UCSD-AML1 (cell line): ENCODE measurements around the gene COX6B2.

Experiments
- DNase-seq: peaks from one replicate; lab custom pipeline; 2025; ENCODE audit not compliant: unreplicated experiment; lab: John Stamatoyannopoulos, UW

COX6B2 gene

DNA sequence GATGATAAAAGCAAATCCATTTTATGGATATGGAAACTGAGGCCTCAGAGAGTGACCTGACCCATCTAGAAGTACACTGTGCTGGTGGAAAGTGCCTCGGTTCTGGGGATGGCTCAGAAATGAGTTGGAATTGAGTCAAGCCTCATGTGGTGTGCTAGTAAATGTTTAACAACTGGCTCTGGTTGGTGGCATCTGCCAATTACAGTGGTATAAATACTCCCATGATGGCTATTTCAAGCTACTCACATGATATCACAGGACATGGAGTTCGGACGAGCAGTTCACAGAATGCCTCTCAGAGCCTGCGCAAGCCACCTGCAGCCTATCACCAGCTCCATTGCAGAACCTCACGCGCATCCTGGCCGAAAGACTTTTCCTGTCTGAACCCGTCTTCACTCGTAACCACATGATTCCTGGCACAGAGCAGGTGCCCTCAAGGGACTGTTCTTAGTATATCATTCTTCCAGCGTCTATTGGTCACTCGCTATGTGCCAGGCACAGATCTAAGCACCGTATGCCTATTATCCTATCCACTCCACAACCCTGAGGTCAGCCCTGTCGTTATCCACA lies 38.5 kb downstream of the COX6B2 start:
- DNase-seq, result no peak

DNA sequence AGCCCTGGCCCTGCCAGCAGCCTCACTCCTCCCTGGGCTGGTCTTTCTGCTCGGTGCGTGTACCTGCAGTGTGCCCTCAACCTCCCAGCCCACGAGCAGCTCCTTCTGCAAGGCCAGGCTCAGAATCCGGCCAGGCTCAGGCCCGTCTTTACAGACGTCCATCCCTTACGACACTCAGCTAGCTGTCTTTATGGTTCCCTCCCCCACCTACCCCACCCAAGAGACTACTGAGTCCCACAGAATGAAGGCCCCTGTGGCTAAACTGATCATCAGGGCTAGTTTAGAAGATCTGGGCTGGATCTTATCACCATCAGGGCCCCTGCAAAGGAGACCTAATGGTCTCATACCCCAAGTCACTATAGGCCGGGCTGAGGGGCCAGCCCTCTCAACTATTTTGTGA lies 40.1 kb downstream of the COX6B2 start:
- no peak for DNase-seq

DNA sequence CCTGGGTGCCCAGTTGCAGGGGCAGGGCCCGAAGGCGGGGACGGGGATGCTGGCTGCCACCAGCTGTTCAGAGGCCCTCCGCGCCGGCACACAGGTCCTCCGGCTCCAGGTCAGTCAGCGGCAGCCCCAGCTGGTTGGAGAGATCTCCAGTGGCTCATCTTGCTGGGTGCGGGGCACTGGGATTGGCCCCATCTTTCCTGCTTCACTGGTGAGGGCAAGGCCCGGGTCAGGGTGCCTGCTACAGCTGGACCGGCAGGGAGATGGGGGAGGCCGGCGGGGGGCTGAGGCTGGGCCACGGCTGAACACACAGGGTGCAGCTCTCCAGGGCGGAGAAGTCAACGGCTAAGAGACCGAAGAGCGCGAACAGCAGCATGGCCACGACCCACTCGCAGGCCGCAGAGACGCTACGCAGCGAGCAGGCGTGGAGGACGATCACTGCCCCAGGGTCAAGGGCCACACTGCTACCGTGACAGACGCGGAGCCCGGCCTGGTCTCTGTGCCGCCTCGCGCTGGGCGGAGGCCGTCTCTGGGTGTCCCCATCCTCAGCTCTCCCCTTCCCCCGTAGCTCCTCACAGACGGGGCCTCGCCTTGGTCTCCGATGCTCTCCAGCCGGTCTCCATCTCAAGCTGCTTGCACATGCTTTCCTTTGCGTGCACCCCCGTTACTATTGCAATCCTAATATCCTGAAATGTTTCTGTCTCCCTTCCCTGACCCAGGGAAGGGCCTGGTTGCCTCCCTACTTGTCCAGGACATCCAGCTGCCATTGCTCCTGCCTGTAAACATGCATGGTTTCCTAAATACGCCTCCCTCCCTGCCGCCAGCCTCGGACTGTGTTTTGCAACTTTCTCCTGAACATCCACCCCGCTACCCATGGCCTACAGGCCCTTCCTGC lies 41.7 kb downstream of the COX6B2 start:
- no peak for DNase-seq

DNA sequence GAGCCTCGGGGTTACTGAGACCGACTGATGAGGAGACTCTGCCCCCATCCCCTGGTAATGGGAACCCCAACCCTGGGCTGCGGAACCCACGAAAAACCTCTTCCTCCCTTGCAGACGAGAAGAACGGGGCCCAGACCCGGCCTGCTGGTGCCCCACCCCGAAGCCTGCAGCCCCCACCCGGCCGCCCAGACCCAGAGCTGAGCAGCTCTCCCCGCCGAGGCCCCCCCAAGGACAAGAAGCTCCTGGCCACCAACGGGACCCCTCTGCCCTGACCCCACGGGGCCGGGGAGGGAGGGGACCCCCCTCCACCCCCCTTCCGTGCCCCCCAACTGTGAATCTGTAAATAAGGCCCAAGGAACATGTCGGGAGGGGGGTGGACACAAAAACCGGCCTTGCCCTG lies 42.7 kb downstream of the COX6B2 start:
- no peak for DNase-seq

DNA sequence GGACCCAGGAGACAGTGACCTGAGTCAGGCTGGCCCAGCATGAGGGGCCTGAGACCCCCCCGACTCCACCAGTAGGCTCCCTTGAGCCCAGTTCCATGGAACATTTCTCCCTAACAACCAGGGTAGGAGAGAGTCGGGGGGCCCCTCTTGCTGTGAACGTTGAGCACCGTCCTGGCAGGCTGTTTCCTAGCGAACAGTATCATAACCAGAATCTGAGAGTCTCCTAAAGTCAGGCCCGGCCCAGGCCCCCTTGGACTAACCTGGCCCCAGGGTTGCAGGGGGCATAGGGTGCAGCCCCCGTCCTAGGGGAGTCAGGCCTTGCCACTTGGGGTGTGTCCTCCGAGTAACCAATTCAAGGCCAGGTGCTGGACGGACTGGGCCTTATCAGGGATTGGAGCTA lies 43.1 kb downstream of the COX6B2 start:
- DNase-seq, result no peak

DNA sequence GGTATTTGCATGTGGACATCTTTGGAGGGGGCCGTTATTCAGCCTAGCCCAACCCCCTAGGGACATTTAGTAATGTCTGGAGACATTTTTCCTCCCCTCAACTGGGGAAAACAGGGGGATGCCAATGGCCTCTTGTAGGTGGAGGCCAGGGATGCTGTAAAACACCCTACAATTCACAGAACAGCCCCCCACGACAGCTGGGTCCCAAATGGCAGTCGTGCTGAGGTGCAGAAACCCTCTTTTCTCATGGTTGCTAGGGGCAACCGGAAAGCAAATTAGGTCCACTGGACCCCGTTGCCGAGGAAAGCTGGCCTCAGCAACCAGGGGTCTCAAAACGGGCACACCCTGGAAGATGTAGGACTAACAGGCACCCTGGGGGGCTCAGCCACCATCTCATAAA lies 44.0 kb downstream of the COX6B2 start:
- no peak for DNase-seq

DNA sequence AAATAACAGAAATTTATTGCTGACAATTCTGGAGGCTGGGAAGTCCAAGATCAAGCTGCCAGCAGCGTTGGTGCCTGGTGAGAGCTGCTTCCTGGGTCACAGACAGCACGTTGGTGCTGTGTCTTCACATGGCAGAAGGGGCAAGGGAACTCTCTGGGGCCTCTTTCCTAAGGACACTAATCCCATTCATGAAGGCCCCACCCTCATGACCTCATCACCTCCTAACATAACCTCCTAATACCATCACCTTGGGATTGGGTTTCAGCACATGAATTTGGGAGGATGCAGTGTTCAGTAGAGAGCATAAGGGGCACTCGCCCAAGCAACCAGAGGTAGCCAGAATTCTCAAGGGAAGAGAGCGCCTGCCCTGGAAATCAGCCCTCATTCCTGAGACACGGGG lies 45.1 kb downstream of the COX6B2 start:
- no peak for DNase-seq

DNA sequence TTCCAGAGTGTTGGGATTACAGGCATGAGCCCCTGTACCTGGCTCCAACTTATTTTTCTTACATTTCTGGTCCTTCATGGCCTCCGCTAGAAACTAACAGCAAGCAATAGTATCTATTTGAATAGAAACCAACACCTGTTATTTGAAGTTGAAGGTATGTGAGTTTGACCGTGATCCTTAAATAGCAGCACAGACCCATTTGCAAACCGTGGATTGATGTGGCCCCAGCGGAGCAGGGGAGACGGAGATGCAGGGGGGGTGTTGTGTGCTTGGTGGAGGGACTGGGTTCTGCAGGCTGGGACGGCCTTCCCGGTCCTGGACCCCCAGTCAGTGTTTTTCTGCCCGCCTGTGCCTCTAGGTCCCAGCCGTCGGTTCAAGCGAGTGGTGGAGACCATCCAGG lies 46.2 kb downstream of the COX6B2 start:
- no peak for DNase-seq

DNA sequence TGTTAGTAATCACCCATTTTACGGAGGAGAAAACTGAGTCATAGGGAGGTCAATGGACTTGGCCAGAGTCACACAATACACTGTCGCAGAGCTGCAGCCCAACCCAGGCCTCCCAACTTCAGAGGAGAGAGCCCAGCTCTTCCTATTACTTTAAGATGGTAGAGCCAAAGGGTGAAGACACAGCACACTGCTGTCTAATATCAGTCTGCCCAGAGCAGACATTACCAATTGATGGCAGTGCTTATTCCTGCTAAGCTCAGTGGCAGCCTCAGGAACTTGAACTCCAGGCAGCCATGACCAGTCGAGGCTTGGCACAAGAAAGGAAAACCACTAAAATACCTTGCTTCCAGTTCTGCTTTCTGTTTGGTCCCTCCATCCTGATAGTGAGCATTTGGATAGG lies 47.8 kb downstream of the COX6B2 start:
- no peak for DNase-seq

DNA sequence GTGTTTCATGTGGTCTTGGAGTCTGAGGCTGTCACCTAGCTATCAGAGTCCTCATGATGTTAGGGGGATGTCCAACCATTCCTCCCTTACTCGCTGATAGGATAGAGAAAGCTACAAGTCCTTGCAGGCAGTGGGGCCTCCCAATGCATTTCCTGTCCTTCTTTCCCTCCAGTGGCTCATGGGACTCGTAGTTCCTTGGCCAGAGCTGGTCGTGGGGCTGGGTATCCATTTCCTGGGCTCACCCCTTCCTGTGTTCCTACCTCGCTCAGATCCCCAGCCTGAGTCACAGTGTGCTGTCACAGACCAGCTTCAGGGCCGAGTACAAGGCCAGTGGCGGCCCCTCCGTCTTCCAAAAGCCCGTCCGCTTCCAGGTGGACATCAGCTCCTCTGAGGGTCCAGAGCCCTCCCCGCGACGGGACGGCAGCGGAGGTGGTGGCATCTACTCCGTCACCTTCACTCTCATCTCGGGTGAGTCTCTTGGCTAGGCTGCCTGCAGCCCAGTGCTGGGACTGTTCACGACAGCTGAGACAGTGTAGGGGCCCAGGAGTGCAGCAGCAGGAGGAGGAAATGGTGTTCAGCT lies 48.4 kb downstream of the COX6B2 start:
- DNase-seq, result peak; percentile 49

DNA sequence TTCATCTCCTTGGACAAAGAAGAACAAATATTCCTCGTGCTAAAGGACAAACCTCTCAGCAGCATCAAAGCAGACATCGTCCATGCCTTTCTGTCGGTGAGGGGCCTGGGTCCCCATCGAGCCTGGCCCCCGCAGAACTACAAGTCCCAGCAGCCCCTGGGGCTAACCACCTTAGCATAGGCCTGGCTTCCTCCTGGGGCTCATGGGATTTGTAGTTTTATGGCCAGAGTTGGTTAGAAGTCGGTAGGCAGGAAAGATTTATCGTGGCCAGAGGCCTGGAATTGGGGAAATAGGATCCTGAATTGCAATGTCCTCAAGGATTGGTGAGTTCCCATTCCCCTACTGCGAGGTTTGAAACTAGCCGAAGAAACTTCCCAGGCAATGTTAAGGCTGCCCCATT lies 49.0 kb downstream of the COX6B2 start:
- peak; percentile 52 for DNase-seq

DNA sequence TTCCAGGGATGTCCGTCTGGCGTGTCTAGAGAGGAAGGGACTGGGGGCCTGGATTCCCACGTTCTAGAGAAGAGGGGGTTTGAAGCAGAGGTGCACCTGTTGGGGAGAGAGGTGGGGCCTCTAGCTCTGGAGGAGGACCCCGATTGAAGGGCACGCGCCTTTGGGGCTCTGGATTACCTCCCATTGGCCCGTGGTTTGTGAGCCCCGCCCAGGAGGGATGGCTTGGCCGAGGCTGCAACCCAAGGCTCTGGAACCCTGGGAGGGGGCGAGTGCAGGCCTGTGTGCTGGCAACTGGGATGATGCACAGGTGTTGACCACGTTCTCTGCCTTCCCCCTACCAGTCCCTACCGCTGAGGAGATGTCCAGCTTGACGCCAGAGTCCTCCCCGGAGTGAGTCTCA lies 49.5 kb downstream of the COX6B2 start:
- DNase-seq, result no peak

DNA sequence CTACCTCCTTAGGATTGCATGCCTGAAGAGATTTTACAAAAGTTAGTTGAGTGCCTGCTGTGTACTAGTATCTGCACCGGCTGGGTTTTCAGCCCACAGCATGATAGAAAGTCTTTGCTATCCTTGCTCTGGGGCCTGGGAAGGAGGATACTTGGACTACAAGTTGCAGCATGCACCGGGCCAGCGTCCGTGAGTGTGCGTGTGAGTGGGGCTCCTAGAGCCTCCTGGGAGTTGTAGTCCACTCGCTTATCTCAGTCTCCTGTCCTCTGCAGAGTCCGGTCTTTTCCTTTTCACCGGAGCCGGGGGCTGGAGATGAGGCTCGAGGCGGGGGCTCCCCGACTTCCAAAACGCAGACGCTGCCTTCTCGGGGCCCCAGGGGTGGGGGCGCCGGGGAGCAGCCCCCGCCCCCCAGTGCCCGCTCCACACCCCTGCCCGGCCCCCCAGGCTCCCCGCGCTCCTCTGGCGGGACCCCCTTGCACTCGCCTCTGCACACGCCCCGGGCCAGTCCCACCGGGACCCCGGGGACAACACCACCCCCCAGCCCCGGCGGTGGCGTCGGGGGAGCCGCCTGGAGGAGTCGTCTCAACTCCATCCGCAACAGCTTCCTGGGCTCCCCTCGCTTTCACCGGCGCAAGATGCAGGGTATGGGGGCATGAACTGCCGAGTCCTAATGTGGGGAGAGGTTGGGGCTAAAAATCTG lies 50.1 kb downstream of the COX6B2 start:
- DNase-seq, result peak; percentile 42

DNA sequence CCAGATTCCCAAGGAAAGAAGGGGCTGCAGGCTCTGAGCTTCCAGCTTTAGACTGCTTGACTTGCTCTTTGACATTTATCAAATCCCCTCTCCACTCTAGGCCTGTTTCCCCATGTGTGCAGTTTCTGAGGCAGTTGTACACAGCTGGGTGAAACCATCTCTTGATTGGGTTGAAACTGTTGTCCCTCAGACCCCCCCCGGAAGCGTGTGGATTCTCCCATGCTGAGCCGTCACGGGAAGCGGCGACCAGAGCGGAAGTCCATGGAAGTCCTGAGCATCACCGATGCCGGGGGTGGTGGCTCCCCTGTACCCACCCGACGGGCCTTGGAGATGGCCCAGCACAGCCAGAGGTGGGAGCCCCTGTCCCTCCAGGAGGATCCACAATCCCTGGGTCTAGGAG lies 51.0 kb downstream of the COX6B2 start:
- no peak for DNase-seq

DNA sequence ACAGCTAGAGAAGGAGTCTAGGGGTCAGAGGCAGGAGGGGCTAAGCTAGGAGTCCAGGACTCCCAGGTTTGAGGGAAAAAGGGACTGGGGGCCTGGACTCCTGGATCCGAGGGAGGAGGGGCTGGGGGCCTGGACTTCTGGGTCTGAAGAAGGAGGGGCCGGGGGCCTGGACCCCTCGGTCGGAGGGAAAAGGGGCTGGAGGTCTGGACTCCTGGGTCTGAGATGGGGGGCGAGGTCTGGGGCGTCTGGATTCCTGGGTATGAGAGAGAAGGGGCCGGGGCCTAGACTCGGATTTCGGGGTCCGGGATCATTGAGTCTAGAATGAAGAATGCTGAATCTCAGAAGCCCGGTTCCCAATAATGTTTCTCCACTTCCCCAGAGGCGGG lies 52.2 kb downstream of the COX6B2 start:
- DNase-seq, result no peak

DNA sequence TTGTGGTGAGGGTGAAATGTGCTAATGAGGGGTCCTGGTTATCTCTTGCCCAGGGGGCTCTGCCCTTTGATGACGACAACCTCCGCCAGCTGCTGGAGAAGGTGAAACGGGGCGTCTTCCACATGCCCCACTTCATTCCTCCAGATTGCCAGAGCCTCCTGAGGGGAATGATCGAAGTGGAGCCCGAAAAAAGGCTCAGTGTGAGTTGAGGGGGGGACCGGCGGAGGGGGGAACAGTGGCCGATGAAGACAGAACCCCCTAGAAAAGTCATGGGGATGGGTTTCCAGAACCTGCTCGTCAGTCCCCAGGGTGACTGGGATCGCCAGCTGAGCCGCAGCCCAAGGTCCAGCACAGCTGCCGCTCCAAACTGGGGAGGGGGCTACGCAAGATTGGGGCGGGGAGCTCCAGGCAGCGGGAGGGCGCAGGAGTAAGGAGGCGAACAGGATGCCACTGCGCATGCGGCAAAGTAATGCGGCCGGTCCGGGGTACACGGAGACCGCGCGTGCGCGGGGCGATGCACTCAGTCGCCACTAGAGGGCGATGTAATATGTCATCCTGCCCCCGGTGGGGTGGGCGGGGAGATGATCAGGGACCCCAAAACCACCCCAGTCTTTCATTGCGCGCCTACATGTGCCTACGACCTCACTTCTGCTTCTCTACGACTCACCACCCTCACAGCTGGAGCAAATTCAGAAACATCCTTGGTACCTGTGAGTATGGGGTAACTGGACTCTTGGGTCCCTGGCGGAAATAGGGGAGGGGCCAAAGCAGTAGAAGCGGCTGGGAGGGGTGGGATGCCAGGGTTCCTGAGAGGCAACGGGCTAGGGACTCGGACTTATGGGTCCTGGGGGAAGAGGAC lies 52.8 kb downstream of the COX6B2 start:
- peak; percentile 90 for DNase-seq

DNA sequence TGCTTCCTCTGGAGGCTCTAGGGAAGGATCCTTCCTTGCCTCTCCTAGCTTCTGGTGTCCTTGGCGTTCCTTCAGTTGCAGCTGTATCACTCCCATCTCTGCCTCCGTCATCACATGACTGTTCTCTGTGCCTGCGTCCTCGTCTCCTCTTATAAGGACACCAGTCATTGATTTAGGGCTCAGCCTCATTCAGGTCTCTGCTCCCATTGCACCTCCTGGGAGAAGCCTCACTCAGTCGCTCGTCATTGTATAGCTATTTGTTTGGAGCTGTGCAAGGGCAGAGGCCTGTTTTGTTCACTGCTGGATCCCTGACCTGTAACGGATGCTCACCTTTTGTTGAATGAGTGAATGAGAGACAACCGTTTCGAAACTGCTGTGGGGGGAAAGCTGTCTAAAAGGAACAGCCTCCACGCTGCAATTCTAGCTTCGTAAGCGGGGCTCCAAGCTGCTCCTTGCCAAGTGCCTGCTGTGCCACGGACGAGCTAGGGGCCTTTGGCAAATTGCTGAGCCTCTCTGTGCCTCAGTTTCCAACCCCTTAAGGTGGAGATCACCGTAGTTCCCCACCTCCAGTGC lies 53.5 kb downstream of the COX6B2 start:
- DNase-seq, result no peak

DNA sequence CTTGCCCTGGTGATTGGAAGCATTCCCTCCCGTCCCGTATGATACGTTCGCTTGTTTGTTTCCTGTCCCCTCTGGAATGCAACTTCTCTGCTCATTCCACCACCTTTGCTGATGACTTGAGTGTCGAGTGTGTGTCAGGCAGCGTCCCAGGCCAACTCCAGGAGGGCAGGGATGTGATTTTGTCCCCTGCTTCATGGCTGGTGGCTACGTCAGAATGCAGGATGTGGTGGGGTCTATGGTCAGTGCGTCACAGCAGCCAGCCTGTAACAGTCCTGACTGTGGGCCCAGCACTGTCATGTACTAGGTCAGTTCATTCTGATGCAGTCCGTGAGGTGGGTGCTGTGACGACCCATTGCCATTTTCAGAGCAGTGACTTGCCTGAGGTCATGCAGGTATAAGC lies 54.5 kb downstream of the COX6B2 start:
- no peak for DNase-seq
